ENCODE results near the gene ART5. TPM values are rescaled to one million over a fixed set of nuclear protein-coding genes. Genes with fewer than 3 reads are reported as not detected.

The ART5 gene
- total RNA-seq, 1 donor = 0.81 TPM

GRCh38 chr11:3667149-3668035, 25.6 kb upstream of the ART5 start:
- no peak for DNase-seq (ENCODE audit: low read depth)
- no peak overlapping the region for H3K4me3 ChIP-seq (ENCODE audit: low read depth, low read length)
- TF ChIP-seq CTCF (IDR thresholded peaks at IDR 0.05; ENCODE audit: insufficient read depth, low read length) = no peak

GRCh38 chr11:3666023-3666530, 24.3 kb upstream of the ART5 start:
- no peak for TF ChIP-seq CTCF (IDR thresholded peaks at IDR 0.05; ENCODE audit: insufficient read depth, low read length)
- no peak for DNase-seq (ENCODE audit: low read depth)

GRCh38 chr11:3665336-3666022, 23.7 kb upstream of the ART5 start:
- DNase-seq (ENCODE audit: low read depth) = no peak
- no peak for TF ChIP-seq CTCF (IDR thresholded peaks at IDR 0.05; ENCODE audit: insufficient read depth, low read length)

More at GRCh38 chr11:3666023-3666530, 24.3 kb upstream of the ART5 start:
- H3K4me3 ChIP-seq (ENCODE audit: low read depth, low read length) = no peak overlapping the region

GRCh38 chr11:3664032-3664630, 22.3 kb upstream of the ART5 start:
- no peak for DNase-seq (ENCODE audit: low read depth)
- TF ChIP-seq CTCF (IDR thresholded peaks at IDR 0.05; ENCODE audit: insufficient read depth, low read length) = no peak
- no peak overlapping the region for H3K4me3 ChIP-seq (ENCODE audit: low read depth, low read length)

More at GRCh38 chr11:3665336-3666022, 23.7 kb upstream of the ART5 start:
- no peak overlapping the region for H3K4me3 ChIP-seq (ENCODE audit: low read depth, low read length)

GRCh38 chr11:3662856-3663255, 21.1 kb upstream of the ART5 start:
- DNase-seq (ENCODE audit: low read depth) = no peak
- no peak for TF ChIP-seq CTCF (IDR thresholded peaks at IDR 0.05; ENCODE audit: insufficient read depth, low read length)
- no peak overlapping the region for H3K4me3 ChIP-seq (ENCODE audit: low read depth, low read length)

GRCh38 chr11:3660960-3661359, 19.2 kb upstream of the ART5 start:
- H3K4me3 ChIP-seq (ENCODE audit: low read depth, low read length) = no peak overlapping the region
- no peak for TF ChIP-seq CTCF (IDR thresholded peaks at IDR 0.05; ENCODE audit: insufficient read depth, low read length)
- DNase-seq (ENCODE audit: low read depth) = no peak
